SH-SY5Y (cell line): ENCODE results near the gene SEL1L.

ENCODE experiments used
- GATA2 ChIP-seq: IDR thresholded peaks from 2 replicates; pipeline ENCODE4 v1.6.1; 2011; ENCODE audit warnings: mild to moderate bottlenecking, low read depth, low read length
- GATA3 ChIP-seq: IDR thresholded peaks from 2 replicates; pipeline ENCODE4 v1.6.1; 2011; ENCODE audit warnings: low read depth, mild to moderate bottlenecking, low read length, moderate library complexity

DNA sequence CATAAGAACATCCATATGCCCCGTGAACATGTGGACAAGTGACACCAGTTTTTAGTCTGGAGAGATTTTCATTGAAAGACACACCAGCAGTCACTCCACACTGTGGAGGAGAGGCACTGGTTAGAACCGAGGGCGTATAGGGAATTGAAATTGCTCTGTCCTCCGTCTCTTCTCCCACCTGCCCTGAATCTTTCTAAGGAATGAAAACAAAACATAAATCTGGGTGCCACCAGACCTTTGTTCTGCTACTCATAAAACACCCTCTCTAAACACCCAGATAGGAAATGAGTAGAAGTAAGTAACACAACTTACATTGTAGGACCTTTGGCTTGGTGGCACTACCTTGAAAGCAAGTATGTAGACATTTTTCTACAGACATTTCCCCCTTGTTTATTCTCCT, 96.4 kb downstream of the SEL1L start:
- no peak for TF ChIP-seq GATA3
- no peak for TF ChIP-seq GATA2
